Right lung (tissue), 5 donors: ENCODE data around the gene DBN1. TPM values are rescaled to one million over a fixed set of nuclear protein-coding genes. Genes with fewer than 3 reads are reported as not detected.

Experiments used
- DNase-seq, 2 donors: peaks; one replicate each; pipeline ENCODE4 v3.0.0-alpha.2; 2013
- polyA plus RNA-seq, 5 donors: library from polyadenylated mRNA; unstranded; fragments of 120-200 nt; gene quantifications; one replicate each; pipeline versions ENCODE4 v1.2.1 to v1.2.3, GENCODE V29; 2013; ENCODE audit warnings: inconsistent platforms in 1 of 5, low replicate concordance in 1 of 5; ENCODE audit not compliant: insufficient read length in 5 of 5, insufficient read depth in 1 of 5

DBN1 gene
- polyA plus RNA-seq, 5 donors, result 121 to 218 (median 139) TPM

DNA sequence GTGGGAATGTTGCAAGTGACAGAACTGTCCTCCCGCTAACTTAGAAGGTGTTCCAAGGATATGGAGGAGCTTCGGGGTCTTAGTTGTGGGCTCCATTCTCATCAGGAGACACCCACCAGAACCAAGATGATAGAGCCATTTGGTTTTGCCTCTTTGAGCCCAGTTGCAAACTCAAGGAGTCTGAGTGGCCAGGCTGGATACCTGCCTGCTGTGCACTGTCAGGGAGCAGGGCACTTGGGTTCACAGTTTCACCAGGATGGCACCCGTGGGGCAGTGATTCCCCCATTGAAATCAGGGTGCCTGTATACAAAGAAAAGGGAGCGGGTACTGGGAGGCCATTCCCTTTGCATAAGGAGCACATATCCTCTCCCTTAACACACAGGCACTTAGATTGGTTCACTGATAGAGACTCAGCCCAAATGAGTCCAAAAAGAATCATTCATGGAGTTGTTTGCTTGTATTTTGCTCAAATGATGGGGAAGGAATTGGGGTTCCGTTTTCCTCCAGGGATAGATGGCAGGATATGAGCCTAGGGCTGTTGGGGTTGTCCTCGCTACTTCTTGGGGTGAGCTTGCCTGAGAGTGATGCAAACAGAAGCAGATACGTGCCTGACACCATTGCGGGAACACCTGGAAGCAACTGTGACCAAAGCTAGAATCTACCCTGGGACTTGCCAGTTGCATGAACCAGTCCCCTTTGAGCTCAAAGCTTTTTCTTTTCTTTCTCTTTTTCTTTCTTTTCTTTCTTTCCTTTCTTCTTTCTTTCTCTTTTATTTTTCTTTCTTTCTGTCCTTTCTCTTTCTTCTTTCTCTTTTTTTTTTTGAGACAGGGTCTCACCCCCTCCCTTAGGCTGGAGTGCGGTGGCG lies 28.1 kb downstream of the DBN1 start:
- DNase-seq, result no peak

DNA sequence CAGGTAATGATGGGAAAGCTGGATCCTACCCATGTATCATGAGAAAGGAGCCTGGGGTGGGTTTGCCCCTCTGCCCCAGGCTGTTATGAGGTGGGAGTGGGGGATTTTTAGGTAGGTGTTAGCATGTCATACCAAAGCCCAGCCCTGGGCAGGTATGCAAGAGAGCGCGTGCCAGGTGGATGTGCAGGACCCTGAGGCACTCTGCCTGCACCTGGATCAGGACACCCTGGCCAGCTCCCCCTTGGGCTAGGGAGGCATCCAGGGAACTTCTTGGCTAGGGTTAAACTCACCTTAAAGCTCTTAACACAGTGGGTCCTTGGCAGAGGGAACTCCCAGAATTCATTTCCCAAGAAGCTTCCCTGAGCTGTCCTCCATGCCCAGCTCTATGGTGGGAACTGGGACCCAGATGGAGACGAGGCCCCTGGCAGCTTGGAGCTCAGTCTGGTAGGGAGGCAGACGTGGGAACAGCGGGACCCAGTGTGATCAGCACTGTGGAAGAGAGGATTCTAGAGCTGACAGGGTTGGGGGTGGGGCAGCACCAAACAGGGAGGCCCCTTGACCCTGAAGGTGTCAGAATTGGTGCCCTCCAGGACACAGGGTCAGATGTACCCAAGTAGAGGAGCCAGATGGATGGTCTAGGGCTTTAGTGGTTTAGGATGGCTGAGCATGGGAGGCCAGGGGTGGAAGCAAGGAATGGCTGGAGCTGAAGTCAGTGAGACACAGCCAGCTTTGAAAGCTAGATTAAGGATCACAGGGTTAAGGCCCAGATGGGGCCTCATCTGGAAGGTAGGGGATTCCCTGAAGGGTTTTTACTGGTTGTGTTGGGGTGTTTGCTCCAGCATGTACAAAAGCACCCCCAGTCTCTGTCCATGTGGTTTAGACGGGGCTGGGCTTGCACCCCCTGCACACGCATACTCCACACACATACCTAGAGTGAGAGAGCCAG lies 29.1 kb downstream of the DBN1 start:
- DNase-seq, result no peak

DNA sequence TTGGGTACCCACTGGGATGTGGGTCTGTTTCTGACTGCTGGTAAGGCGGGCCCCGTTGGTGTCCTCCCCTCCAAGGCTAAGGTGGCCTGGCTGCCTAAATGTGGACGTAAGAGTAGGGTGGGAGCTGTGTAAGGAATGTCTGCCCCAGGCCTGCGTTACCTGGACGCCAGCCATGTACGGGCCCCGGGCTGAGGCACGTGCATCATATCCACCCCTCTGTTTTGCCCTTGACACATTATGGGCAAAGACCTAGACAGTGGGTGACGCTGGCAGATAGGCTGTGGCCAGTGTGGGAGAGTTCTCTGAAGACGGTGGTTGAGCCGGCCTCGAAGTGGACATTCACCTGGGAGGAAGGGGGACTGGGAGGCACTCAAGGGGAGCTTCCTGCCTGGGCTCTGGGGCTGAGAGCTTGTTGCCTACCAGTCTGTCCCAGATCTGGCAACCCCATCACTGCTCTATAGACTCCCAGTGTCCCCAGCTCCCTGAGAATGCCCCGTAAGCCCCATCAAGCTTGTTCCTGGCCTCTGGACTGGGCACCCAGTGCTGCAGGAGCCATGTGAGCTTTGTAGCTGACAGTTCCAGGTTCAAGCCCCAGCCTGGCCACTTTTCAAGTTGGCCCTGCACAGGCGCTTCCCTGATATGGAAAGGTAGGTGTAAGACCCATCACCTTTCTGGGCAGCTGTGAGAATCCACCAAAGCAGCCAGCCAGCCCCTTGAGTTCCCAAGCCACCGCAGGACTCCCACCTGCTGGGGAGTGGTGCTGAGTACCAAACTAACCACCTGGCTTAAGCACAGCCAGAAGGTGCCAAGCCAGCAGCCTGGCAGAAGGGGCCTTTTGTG lies 30.1 kb downstream of the DBN1 start:
- DNase-seq, result no peak

DNA sequence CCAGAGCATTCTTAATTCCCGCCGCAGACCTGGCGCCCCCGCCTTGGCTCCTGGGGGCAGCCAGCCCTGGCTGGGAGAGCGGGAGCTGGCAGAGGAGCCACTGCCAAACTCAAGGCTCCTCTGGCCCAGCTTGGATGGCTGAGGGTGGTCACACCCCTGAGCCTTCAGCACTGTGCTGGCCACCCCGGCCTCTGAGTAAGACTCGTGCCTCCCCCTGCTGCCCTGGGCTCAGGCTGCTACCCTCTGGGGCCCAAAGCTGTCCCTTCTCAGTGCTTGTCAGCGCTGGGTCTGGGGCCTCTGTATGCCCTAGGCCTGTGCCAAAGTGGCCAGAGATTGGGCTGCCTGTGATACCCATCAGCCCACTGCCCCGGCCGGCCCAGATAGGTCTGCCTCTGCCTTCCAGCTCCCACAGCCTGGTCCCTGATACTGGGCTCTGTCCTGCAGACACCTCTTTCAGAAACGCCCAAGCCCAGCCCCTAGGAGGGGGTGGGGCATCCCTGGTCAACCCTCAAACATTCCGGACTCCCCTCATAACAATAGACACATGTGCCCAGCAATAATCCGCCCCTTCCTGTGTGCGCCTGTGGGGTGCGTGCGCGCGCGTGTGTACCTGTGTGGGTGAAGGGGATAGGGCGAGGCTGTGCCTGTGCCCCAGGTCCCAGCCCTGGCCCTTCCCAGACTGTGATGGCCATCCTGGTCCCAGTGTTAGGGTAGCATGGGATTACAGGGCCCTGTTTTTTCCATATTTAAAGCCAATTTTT lies 31.2 kb downstream of the DBN1 start:
- no peak for DNase-seq

DNA sequence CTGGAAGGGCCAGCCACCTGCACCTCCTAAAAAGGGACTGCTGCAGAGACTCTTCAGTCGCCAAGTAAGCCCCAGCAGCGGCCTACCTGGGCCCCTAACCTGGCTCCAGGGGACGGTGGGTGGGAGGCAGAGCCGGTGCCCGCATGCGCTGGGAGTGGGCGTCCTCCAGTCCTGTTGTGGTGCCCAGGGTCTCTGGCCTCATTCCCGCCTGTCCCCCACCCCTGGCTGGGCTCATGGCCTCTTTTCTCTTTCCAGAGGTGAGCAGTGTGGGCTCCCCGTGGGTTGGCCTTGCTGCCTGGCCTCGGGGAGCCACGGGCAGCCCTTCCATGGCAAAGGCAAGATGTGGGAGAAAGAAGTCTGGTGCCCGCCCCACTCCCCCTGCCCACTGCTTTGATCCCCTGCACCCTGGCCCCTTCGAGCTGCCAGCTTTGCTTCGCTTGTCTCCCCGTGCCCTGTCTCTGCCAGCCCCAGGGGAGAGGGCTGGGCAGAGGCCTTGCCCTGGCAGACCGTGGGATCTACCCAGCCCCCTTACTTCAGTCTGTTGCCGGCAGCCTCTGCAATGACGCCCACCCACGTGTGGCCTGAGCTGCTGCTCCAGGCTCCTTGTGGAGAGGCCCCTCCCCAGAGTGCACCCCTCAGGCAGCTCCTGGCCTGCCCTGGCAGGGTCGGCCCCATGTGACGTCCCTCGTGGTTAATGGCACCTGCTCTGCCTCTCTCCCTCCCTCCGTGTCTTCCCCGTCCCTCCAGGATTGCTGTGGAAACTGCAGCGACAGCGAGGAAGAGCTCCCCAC lies 32.2 kb downstream of the DBN1 start:
- no peak for DNase-seq

DNA sequence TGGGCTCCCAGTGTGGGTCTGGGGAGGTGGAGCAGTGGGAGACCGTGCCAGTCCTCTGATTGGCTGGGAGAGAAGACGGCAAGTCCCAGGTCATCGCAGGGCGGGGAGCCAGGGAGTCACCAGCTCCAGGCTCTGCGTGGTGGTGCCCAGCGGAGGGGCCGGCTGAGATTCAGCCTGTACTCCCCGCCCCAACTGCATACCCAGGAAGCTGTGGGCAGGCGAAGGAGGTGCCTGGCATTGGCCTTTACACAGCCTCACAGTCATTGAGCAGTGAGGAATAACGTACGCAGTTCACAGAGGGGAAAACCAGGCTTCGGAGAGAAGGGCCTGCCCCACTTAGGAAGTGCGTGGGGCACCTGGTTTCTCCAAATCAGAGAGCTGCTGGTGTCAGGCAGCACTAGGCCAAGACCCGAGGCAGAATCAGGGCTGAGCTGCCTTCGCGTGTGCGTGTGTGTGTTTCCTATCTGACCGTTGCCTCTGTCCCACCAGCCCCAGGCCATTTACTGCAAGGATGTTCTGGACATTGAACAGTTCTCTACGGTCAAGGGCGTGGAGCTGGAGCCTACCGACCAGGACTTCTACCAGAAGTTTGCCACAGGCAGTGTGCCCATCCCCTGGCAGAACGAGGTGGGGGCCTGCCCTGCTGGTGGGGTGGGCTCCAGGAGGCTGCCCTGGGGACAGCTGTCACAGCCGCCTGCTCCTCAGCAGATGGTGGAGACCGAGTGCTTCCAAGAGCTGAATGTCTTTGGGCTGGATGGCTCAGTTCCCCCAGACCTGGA lies 33.0 kb downstream of the DBN1 start:
- no peak for DNase-seq

DNA sequence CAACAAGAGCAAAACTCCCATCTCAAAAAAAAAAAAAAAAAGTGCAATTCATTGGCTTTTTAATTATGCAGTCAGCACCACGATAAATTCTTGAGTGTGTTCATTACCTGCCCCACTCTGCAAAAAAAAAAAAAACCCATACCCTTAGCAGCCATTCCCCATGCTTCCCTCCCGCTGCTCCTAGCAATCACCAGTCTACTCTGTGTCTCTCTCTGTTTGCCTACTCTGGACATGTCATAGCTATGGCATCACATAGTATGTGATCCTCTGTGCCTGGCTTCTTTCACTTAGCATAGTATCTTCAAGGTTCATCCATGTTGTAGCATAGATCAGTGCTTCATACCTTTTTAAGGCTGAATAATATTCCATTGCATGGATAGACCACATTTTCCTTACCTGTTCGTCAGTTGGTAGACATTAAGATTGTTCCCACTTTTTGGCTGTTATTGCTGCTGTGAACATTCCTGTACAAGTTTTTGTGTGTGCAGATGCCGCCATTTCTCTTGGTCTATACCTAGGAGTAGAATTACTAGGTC lies 33.8 kb downstream of the DBN1 start:
- DNase-seq, result no peak

DNA sequence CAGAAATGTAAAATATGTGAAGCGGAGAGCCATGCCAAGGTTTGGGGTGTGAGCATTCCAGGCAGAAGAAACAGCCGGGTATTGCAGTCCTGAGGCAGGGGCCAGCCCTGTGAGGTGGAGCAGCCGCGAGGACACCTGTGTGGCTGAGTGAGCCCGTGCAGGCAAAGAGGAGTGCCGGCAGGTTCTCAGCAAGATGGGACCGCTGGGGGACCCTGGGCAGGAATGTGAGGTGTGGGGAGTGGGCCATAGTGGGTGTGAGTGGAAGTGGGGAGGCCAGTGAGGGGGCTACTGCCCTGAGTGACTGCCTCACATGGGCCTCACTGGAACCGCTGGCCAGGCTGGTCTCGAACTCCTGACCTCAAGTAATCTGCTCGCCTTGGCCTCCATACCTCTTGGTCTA lies 35.0 kb downstream of the DBN1 start:
- DNase-seq, result no peak

DNA sequence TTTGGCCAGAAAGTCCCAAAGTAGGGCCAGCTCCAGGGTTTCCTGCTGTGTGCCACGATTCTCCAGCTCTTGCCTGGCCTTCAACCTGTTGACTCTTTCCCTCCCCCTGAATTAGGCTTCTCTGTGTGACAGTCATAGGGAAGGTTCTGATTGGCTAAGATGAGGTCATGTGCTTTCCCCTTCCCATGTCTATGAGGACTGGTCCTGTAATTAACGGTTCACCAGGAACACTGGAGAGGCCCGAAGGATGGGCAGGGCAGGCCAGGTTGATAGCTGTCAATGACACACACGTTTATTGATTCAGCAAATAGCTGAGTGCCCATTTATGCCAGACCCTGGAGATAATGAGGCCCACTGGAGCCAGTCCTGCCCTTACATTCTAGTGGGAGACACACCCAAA lies 35.8 kb downstream of the DBN1 start:
- DNase-seq, result no peak

DNA sequence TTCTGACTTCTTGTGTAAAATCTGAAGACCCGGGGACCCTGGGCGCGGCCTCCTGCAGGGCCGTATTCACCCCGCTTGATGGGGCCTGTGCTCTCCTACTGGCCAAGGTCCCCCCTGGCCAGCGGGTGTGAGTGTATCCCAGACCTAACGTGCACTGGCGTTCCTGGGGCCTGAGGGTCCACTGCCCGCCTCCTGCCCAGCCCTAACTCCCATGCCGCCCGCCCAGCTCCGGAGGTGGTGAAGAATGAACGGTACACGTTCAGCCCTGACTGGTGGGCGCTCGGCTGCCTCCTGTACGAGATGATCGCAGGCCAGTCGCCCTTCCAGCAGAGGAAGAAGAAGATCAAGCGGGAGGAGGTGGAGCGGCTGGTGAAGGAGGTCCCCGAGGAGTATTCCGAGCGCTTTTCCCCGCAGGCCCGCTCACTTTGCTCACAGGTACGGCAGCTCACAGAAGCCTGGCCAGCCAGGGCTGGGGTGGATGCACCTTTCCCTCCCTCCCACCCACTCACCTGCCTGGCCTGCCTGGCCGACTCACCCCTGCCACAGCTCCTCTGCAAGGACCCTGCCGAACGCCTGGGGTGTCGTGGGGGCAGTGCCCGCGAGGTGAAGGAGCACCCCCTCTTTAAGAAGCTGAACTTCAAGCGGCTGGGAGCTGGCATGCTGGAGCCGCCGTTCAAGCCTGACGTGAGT lies 37.4 kb downstream of the DBN1 start:
- no peak for DNase-seq

DNA sequence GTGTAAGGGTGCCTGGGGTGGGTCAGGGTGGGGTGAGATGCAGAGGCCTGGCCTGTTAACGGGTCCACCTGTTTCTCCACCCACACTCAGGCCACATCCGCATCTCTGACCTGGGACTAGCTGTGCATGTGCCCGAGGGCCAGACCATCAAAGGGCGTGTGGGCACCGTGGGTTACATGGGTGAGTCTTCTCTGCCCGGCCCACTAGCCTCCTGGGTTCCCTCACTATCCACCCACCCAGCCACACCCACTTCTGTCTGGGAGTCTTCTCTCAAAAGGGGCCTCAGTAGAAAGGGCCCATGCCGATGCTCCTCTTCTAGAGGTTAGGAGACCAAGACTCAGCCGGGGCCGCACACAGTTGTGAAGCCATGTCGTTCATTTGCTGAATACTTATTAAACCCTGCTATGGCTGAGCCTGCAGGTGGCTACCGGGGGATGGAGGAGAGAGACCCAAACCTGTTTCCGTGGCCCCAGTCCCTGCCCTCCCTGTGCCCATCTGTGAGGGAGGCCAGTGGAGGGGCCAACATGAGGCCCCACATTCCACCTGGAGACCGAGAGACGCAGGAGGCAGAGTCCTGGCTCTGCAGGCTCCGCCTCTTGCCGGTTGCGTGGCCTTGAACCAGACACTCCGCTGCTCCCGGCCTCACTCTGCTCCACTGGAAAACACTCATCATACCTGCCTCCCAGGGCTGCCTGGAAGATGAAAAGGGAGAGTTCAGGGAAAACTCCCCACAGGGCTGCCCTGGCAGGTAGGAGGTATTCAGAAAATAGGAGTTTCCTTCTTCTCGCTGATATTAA lies 38.3 kb downstream of the DBN1 start:
- DNase-seq, result no peak

DNA sequence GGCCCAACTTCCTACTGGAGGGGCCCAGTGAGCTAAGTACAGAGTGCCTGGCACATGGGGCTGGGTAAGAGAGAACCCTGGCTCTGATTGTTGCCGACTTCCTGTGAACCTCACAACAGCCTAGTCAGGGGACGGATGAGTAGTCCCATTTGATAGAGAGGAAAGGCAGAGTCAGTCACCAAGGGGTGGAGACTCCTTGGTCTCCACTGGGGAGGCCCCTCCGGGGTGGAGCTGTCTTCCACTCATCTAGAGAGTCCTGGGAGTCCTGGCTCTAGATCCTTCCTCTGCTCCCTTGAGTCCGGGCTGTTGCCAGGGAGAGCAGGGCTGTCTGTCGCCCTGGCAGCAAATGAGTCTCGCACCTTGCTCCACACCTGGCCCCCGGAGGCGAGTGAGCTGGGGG lies 39.0 kb downstream of the DBN1 start:
- DNase-seq, result no peak

DNA sequence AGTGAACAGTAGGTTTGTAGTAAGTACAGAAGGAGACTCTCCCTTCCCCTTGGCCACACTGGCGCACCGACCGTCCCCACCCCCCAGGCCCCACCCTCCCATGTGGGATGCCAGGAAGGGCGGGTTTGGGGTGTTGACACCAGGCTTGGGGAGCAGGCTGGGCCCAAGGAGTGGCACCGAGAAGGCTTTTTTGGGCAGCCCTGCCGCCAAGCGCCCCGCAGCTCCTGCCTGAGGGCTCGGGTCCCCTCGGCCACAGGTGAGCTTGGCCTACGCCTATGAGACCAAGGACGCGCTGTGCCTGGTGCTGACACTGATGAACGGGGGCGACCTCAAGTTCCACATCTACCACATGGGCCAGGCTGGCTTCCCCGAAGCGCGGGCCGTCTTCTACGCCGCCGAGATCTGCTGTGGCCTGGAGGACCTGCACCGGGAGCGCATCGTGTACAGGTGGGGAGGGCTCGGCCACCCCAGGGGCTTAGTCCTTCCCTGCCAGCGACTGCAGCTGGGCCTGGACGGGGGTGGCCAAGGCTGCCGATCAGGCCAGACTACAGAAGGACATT lies 39.7 kb downstream of the DBN1 start:
- no peak for DNase-seq

DNA sequence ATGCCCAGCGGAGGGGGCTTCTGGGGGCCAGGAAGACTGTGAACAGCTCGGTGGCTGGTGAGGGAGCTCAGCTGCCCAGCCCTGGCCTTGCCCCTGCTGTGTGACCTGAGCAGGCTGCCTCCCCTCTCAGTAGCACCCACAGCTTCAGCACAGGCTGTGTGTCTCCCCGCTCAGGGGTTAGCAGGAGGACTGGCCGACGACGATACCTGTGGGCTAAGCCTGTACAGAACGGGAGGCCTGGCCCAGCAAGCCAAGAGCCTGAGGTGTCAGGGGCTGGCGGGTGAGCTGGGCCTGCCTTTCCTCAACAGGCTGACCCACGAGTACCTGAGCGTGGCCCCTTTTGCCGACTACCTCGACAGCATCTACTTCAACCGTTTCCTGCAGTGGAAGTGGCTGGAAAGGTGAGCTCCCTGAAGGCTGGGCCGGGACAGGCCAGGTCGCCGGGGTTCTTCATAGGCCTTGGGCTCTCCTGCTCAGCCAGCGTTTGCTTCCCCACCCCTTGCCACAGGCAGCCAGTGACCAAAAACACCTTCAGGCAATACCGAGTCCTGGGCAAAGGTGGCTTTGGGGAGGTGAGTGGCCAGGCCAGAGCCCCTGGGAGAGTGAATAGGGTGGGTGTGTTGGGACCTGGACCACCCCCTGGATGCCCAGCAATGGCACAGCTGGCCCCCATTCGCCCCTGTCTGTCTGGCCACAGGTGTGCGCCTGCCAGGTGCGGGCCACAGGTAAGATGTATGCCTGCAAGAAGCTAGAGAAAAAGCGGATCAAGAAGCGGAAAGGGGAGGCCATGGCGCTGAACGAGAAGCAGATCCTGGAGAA lies 40.4 kb downstream of the DBN1 start:
- DNase-seq, result no peak

DNA sequence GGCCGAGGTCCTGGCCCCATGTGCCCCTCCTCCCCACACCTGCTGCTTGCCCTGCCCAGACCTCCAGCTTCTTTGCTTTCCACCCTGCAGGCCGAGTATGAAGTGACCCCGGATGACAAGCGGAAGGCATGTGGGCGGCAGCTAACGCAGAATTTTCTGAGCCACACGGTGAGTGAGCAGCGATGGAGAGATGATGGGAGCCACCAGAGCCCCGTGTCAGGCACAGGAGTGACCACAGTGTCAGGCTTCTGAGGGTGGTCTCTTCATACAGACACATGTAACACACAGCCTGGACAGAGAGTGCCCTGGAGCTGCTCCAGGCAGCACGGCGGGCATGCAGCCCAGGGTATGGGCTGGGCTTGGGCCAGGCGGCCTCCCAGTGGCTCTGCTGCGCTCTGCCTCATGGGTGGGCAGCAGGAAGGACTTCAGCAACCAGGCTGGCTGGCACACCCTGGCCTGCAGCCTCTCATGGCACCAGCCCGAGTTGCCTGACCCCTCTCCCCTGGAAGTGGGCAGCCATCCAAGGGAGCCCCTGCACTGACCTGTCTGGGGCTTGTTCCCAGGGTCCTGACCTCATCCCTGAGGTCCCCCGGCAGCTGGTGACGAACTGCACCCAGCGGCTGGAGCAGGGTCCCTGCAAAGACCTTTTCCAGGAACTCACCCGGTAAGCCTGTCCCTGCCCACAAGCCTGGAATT lies 41.1 kb downstream of the DBN1 start:
- no peak for DNase-seq
